Astrocyte (in vitro differentiated cells and primary cell): ENCODE measurements around the gene FHIT.

Source experiments
- CTCF ChIP-seq: IDR thresholded peaks from 2 replicates; pipeline ENCODE4 v1.5.1; 2011; ENCODE audit warnings: low read depth, mild to moderate bottlenecking, inconsistent platforms, low read length, moderate library complexity; ENCODE audit not compliant: insufficient read depth
- EZH2 ChIP-seq: IDR thresholded peaks from 2 replicates; pipeline ENCODE4 v1.6.1; 2012; ENCODE audit warnings: mild to moderate bottlenecking, low read length, inconsistent platforms; ENCODE audit not compliant: insufficient read depth

- TF ChIP-seq CTCF: no peak
- TF ChIP-seq EZH2: no peak
Observed at GRCh38 chr3:60514866-60515265, 736.4 kb downstream of the FHIT start.
